SK-N-SH (cell line): ENCODE results near the gene NPIPA5. TPM values are rescaled to one million over a fixed set of nuclear protein-coding genes. Genes with fewer than 3 reads are reported as not detected.
"Not testable (repeated sequence)": the region's sequence is repeated elsewhere in the genome, so short reads cannot be mapped to it uniquely, and the experiment has no call there.

ENCODE experiments used
- CTCF ChIA-PET: fragments of 300-600, 350-600 bp; formaldehyde crosslinking; extraction: SDS; loops from one replicate; lab custom pipeline; 2021; lab: Yijun Ruan, JAX
- POLR2A ChIA-PET: fragments of 350-600 bp; sonication (Branson Sonifier 250); formaldehyde crosslinking; extraction: SDS; loops from one replicate; lab custom pipeline; 2020; ENCODE audit warnings: antibody characterized with exemption, inconsistent platforms; lab: Yijun Ruan, JAX
- DNase-seq: peaks from one replicate; pipeline ENCODE4 v3.0.0; 2012
- H2AFZ ChIP-seq: fragments of 200-600 bp; sonication (generic); 2 replicates; pipeline ENCODE4 v1.8.1; 2016; ENCODE audit warnings: antibody characterized with exemption, mild to moderate bottlenecking, low read depth
- H3F3A ChIP-seq: fragments of 200-600 bp; sonication (generic); replicated peaks from 2 replicates; pipeline ENCODE3; 2016; ENCODE audit warnings: antibody characterized with exemption, mild to moderate bottlenecking; ENCODE audit not compliant: insufficient read depth
- H3K27ac ChIP-seq, 2 experiments: fragments of 200-500 bp in 1 of 2; fragments of 200-600 bp in 1 of 2; sonication (Bioruptor generic) in 1 of 2; sonication (generic), shearing (Covaris generic) in 1 of 2; 2 replicates each; pipeline versions ENCODE4 v1.5.1 to v1.6.1; 2014 to 2016; ENCODE audit warnings: low read depth in 2 of 2, inconsistent platforms in 1 of 2, low read length in 1 of 2, mild to moderate bottlenecking in 1 of 2, mixed read lengths in 1 of 2
- H3K27me3 ChIP-seq: fragments of 200-600 bp; sonication (generic), shearing (Covaris generic); 2 replicates; pipeline ENCODE4 v1.6.1; 2016; ENCODE audit warnings: mixed run types; ENCODE audit not compliant: insufficient read depth
- H3K36me3 ChIP-seq, 2 experiments: fragments of 200-500 bp in 1 of 2; fragments of 200-600 bp in 1 of 2; sonication (Bioruptor generic) in 1 of 2; sonication (generic) in 1 of 2; replicated peaks in 1 of 2; 2 replicates each; pipeline versions ENCODE3 to v1.5.1; 2014 to 2016; ENCODE audit warnings: low read length in 1 of 2, mild to moderate bottlenecking in 1 of 2; ENCODE audit not compliant: insufficient read depth in 2 of 2, control insufficient read depth in 1 of 2
- H3K4me1 ChIP-seq, 2 experiments: fragments of 200-500 bp in 1 of 2; fragments of 200-600 bp in 1 of 2; sonication (Bioruptor generic) in 1 of 2; sonication (generic), shearing (Covaris generic) in 1 of 2; 2 replicates each; pipeline versions ENCODE4 v1.5.1 to v1.6.1; 2014 to 2016; ENCODE audit warnings: low read depth in 1 of 2, low read length in 1 of 2, mixed run types in 1 of 2; ENCODE audit not compliant: insufficient read depth in 2 of 2, control insufficient read depth in 1 of 2
- H3K4me2 ChIP-seq: fragments of 200-600 bp; sonication (generic), shearing (Covaris generic); 2 replicates; pipeline ENCODE4 v1.6.1; 2017; ENCODE audit warnings: mixed run types
- H3K4me3 ChIP-seq, 2 experiments: fragments of 200-500 bp in 1 of 2; fragments of 200-600 bp in 1 of 2; sonication (Bioruptor generic) in 1 of 2; sonication (generic), shearing (Covaris generic) in 1 of 2; 2 replicates each; pipeline versions ENCODE4 v1.5.1 to v1.8.1; 2014 to 2016; ENCODE audit warnings: low read depth in 2 of 2, inconsistent platforms in 1 of 2, low read length in 1 of 2, mild to moderate bottlenecking in 1 of 2, mixed read lengths in 1 of 2, moderate library complexity in 1 of 2
- H3K79me2 ChIP-seq: fragments of 200-600 bp; sonication (generic); 2 replicates; pipeline ENCODE4 v1.8.1; 2017; ENCODE audit warnings: mild to moderate bottlenecking; ENCODE audit not compliant: insufficient read depth
- H3K9ac ChIP-seq: fragments of 200-600 bp; sonication (generic); 2 replicates; pipeline ENCODE4 v1.6.1; 2017; ENCODE audit warnings: mixed run types
- H3K9me2 ChIP-seq: fragments of 200-600 bp; sonication (generic); 2 replicates; pipeline ENCODE4 v1.6.1; 2017; ENCODE audit warnings: mixed run types
- H3K9me3 ChIP-seq: fragments of 200-600 bp; sonication (generic); 2 replicates; pipeline ENCODE4 v1.6.1; 2017; ENCODE audit warnings: mixed run types, mild to moderate bottlenecking, moderate library complexity
- H4K20me1 ChIP-seq: fragments of 200-600 bp; sonication (generic); 2 replicates; pipeline ENCODE4 v1.6.1; 2017; ENCODE audit warnings: mild to moderate bottlenecking, mixed run types; ENCODE audit not compliant: insufficient read depth
- CHD2 ChIP-seq: fragments of 150-350 bp; IDR thresholded peaks from 2 replicates; pipeline ENCODE4 v1.6.1; 2018; ENCODE audit warnings: low read length; ENCODE audit not compliant: partially characterized antibody
- ELF1 ChIP-seq: IDR thresholded peaks from 2 replicates; pipeline ENCODE4 v1.4.0; 2012
- EP300 ChIP-seq, 2 experiments: IDR thresholded peaks; 2 replicates each; pipeline versions ENCODE4 v1.4.0 to v1.6.1; 2012; ENCODE audit warnings: borderline replicate concordance in 1 of 2, low read depth in 1 of 2, low read length in 1 of 2
- EZH2phosphoT487 ChIP-seq: fragments of 200-600 bp; sonication (generic); IDR thresholded peaks from 2 replicates; pipeline ENCODE4 v1.6.1; 2017; ENCODE audit warnings: low read depth, mixed run types, mild to moderate bottlenecking, antibody characterized with exemption, moderate library complexity, borderline replicate concordance
- MXI1 ChIP-seq: IDR thresholded peaks from 2 replicates; pipeline ENCODE4 v1.6.1; 2012; ENCODE audit warnings: mild to moderate bottlenecking, low read depth, low read length, improper control_type of control experiment
- PBX3 ChIP-seq: IDR thresholded peaks from 2 replicates; pipeline ENCODE4; 2012
- USF1 ChIP-seq: IDR thresholded peaks from 2 replicates; pipeline ENCODE4 v1.4.0; 2012; ENCODE audit warnings: low read depth, borderline replicate concordance
- WGBS: methylation state at CpG from one replicate; pipeline ENCODE4 v1.1.6; 2017; ENCODE audit warnings: low lambda C conversion rate; 5-methylcytosine and 5-hydroxymethylcytosine counted together
- polyA plus RNA-seq, 3 experiments: library from polyadenylated mRNA; depleted of rRNA; stranded (reverse); fragments of >200 nt; gene quantifications; 2 replicates each; pipeline ENCODE4 v1.2.3, GENCODE V29; 2012

The NPIPA5 gene
- polyA plus RNA-seq, 1 of the 3 experiments (the other 2 are of a cell fraction): 0.46 TPM

- no peak for TF ChIP-seq MXI1
Observed at GRCh38 chr16:15401972-15402371, 23.9 kb upstream of the NPIPA5 start (continued).

GRCh38 chr16:15400314-15400713 lies 22.2 kb upstream of the NPIPA5 start:
- 94% methylated on average over 6 of the region's 6 CpGs for WGBS
- CTCF ChIA-PET, POLR2A ChIA-PET: not testable (repeated sequence)

GRCh38 chr16:15399317-15399716 lies 21.2 kb upstream of the NPIPA5 start:
- Histone ChIP-seq H3K27me3 (no peaks in the 10 kb centered on the region; the same call in 1 of the 2 replicates), H4K20me1 (no peaks in the 10 kb centered on the region), H3K9ac (no peak overlapping the region), H3K36me3 (no peaks in the 10 kb centered on the region), H3F3A (no peaks in the 10 kb centered on the region), H3K79me2 (no peaks in the 10 kb centered on the region), H3K9me2 (no peaks in the 10 kb centered on the region), H3K4me1 (no peaks in the 10 kb centered on the region; a peak in 1 of 4 replicates), H3K4me2 (no peak overlapping the region)
- no peak for DNase-seq
- WGBS: 91% methylated on average over 3 of the region's 3 CpGs
- ChIA-PET POLR2A (no interaction called here), CTCF (no interaction called here)
- TF ChIP-seq USF1: no peak
- TF ChIP-seq CHD2: no peak
- TF ChIP-seq EP300 (IDR thresholded peaks at IDR 0.05; ENCODE audit: borderline replicate concordance in 1 of 2, low read depth in 1 of 2, low read length in 1 of 2): no peak
- TF ChIP-seq ELF1: no peak
- no peak for TF ChIP-seq EZH2phosphoT487
- no peak for TF ChIP-seq PBX3
- TF ChIP-seq, all 33 proteins: peak for 0
- no peaks in the 10 kb centered on the region for H3K9me3 ChIP-seq
- H3K4me3 ChIP-seq: no peak overlapping the region
- no peak overlapping the region for H3K27ac ChIP-seq
- H2AFZ ChIP-seq: no peak overlapping the region

More at GRCh38 chr16:15400314-15400713, 22.2 kb upstream of the NPIPA5 start:
- not testable (repeated sequence) for H3K4me2 ChIP-seq, H3F3A ChIP-seq, H3K9me3 ChIP-seq, H3K27me3 ChIP-seq, H3K9me2 ChIP-seq, H3K36me3 ChIP-seq, H3K27ac ChIP-seq, H3K4me1 ChIP-seq, H4K20me1 ChIP-seq, H3K79me2 ChIP-seq, H3K9ac ChIP-seq, H3K4me3 ChIP-seq, H2AFZ ChIP-seq, DNase-seq
